NCI-H1417 (cell line): ENCODE results near the gene MT1F.
"Not testable (repeated sequence)": the region's sequence is repeated elsewhere in the genome, so short reads cannot be mapped to it uniquely, and the experiment has no call there.

Experiments
- DNase-seq, 3 experiments: peaks; one replicate each; lab custom pipeline; 2025; lab: John Stamatoyannopoulos, UW

Gene MT1F

GRCh38 chr16:56657555-56658326, at the start of gene MT1F:
Gene MT1F (plus strand): TSS chr16:56657959. CDS start chr16:56658059, 100 bp downstream.
- DNase-seq, result peak in 2 of 3 experiments; percentile 21 to 57

GRCh38 chr16:56608043-56608875, 49.5 kb upstream of the MT1F start, which contains the start of gene MT2A:
Gene MT2A (plus strand): TSS chr16:56608584. CDS start chr16:56608656, 72 bp downstream.
- DNase-seq, result peak; percentile 81 to 87 (median 87)

GRCh38 chr16:56608876-56609462, 48.8 kb upstream of the MT1F start:
- peak; percentile 5 to 58 (median 55) for DNase-seq

GRCh38 chr16:56609463-56609921, 48.3 kb upstream of the MT1F start:
- DNase-seq, result peak; percentile 9 to 62 (median 43)

- DNase-seq, result peak in 2 of 3 experiments; percentile 17 to 25
These were observed 47.6 kb upstream of the MT1F start for GRCh38 chr16:56610017-56610608.

GRCh38 chr16:56610609-56611111, 47.1 kb upstream of the MT1F start:
- no peak for DNase-seq

- no peak for DNase-seq
These were observed 46.4 kb upstream of the MT1F start for GRCh38 chr16:56611281-56611833.

GRCh38 chr16:56613706-56614105, 44.1 kb upstream of the MT1F start:
- DNase-seq, result no peak

- DNase-seq, result no peak
These were observed 43.2 kb upstream of the MT1F start for GRCh38 chr16:56614549-56614991.

- DNase-seq, result no peak
These were observed 42.4 kb upstream of the MT1F start for GRCh38 chr16:56615353-56615752.

GRCh38 chr16:56616608-56617211, 41.0 kb upstream of the MT1F start:
- DNase-seq, result no peak

GRCh38 chr16:56617212-56618085, 40.3 kb upstream of the MT1F start:
- DNase-seq, result no peak

- DNase-seq, result no peak
These were observed 39.6 kb upstream of the MT1F start for GRCh38 chr16:56618138-56618537.

GRCh38 chr16:56620339-56620897, 37.3 kb upstream of the MT1F start:
- DNase-seq, result no peak

GRCh38 chr16:56621665-56622445, 35.9 kb upstream of the MT1F start:
- not testable (repeated sequence) for DNase-seq

- not testable (repeated sequence) for DNase-seq
These were observed 34.6 kb upstream of the MT1F start for GRCh38 chr16:56623184-56623583.

- DNase-seq, result no peak
These were observed 34.1 kb upstream of the MT1F start for GRCh38 chr16:56623637-56624036.

- DNase-seq, result peak in 1 of 3 experiments; percentile 26
These were observed 32.4 kb upstream of the MT1F start, which contains the start of gene MT1E for GRCh38 chr16:56625140-56625942. Gene MT1E (plus strand): TSS chr16:56625781. CDS start chr16:56625852, 71 bp downstream.
